Bronchial epithelial cell (primary cell): ENCODE measurements around the gene TBC1D7. TPM values are rescaled to one million over a fixed set of nuclear protein-coding genes. Genes with fewer than 3 reads are reported as not detected.

Source experiments
- DNase-seq: peaks from one replicate; pipeline ENCODE4 v3.0.0-alpha.2; 2010; ENCODE audit warnings: low read depth
- FAIRE-seq: peaks from 2 replicates; lab custom pipeline; 2011; peaks lifted over from hg19 to GRCh38; lab: Jason Lieb, UNC
- H3K27me3 ChIP-seq: 2 replicates; pipeline ENCODE4 v1.5.1; 2011; ENCODE audit warnings: low read length; ENCODE audit not compliant: control insufficient read depth, insufficient read depth
- H3K36me3 ChIP-seq: 2 replicates; pipeline ENCODE4 v1.5.1; 2011; ENCODE audit warnings: low read length; ENCODE audit not compliant: control insufficient read depth, insufficient read depth
- H3K4me3 ChIP-seq: 2 replicates; pipeline ENCODE4 v1.5.1; 2011; ENCODE audit warnings: mild to moderate bottlenecking, low read depth, low read length, control low read depth
- total RNA-seq: library from RNA; depleted of rRNA; stranded (reverse); fragments of >200 nt; gene quantifications from 2 replicates; pipeline ENCODE4 v1.2.1, GENCODE V29; 2014
- TF ChIP-seq, protein P1 (sequence below): IDR thresholded peaks from 2 replicates; pipeline ENCODE4 v1.5.1; 2011; ENCODE audit warnings: mild to moderate bottlenecking, moderate library complexity, low read length, control low read depth, inconsistent platforms; ENCODE audit not compliant: insufficient read depth, severe bottlenecking

Gene TBC1D7
- total RNA-seq, 1 donor from 2014 or later: 44.5 TPM

GRCh38 chr6:13348334-13349113 lies 20.2 kb upstream of the TBC1D7 start:
- FAIRE-seq (no peak), DNase-seq (no peak)
- Histone ChIP-seq H3K36me3 (no peaks in the 10 kb centered on the region), H3K27me3 (no peaks in the 10 kb centered on the region), H3K4me3 (no peak overlapping the region)
- TF ChIP-seq, protein P1, sequence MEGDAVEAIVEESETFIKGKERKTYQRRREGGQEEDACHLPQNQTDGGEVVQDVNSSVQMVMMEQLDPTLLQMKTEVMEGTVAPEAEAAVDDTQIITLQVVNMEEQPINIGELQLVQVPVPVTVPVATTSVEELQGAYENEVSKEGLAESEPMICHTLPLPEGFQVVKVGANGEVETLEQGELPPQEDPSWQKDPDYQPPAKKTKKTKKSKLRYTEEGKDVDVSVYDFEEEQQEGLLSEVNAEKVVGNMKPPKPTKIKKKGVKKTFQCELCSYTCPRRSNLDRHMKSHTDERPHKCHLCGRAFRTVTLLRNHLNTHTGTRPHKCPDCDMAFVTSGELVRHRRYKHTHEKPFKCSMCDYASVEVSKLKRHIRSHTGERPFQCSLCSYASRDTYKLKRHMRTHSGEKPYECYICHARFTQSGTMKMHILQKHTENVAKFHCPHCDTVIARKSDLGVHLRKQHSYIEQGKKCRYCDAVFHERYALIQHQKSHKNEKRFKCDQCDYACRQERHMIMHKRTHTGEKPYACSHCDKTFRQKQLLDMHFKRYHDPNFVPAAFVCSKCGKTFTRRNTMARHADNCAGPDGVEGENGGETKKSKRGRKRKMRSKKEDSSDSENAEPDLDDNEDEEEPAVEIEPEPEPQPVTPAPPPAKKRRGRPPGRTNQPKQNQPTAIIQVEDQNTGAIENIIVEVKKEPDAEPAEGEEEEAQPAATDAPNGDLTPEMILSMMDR: no peak

- no peaks in the 10 kb centered on the region for H3K27me3 ChIP-seq
- H3K36me3 ChIP-seq: no peaks in the 10 kb centered on the region
- FAIRE-seq: no peak
These were observed 17.9 kb upstream of the TBC1D7 start for GRCh38 chr6:13346245-13346644.

DNA sequence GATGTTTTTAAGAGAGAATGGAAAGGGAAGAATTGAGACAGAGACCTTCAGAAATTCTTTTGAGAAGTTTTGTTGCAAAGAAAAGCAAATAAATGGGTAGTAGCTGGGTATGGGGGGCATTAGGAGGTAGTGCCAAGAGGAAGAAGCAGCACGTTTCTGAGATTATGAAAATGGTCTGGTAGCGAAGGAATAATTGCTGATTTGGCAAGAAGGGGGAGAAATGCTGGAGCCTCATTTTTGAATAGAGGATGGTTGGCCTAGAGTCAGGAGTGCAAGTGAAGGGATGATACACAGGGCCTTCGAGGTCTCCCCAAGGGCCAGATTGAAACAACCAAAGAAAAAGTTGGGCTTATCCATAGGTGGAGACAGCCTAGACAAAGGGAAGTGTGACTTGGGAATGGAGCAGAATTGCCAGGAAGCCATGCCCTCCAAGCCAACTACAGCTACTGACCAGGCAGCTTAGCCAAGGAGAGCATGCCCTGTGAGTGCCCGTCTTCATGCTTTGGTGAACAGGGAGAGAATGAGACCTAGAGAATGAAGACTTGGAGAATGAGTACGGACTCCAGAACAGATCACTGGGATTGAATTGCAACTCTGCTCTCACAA lies 14.2 kb upstream of the TBC1D7 start:
- FAIRE-seq: no peak
- no peak for DNase-seq
- H3K36me3 ChIP-seq: no peaks in the 10 kb centered on the region
- no peaks in the 10 kb centered on the region for H3K27me3 ChIP-seq
- TF ChIP-seq, protein P1: no peak
- no peak overlapping the region for H3K4me3 ChIP-seq

More at GRCh38 chr6:13346245-13346644, 17.9 kb upstream of the TBC1D7 start:
- DNase-seq: peak; percentile 56
- no peak overlapping the region for H3K4me3 ChIP-seq
- TF ChIP-seq, protein P1: no peak

GRCh38 chr6:13339863-13340630 lies 11.7 kb upstream of the TBC1D7 start:
- Histone ChIP-seq H3K36me3 (no peaks in the 10 kb centered on the region), H3K4me3 (no peak overlapping the region), H3K27me3 (no peaks in the 10 kb centered on the region)
- FAIRE-seq: no peak
- TF ChIP-seq, protein P1: no peak
- no peak for DNase-seq

- DNase-seq: no peak
- no peak for FAIRE-seq
- no peaks in the 10 kb centered on the region for H3K36me3 ChIP-seq
- TF ChIP-seq, protein P1: no peak
- H3K27me3 ChIP-seq: no peaks in the 10 kb centered on the region
- no peak overlapping the region for H3K4me3 ChIP-seq
These were observed 9.7 kb upstream of the TBC1D7 start for GRCh38 chr6:13338038-13338437.
